ENCODE data around the gene KDM5A.
"Not testable (repeated sequence)": the region's sequence is repeated elsewhere in the genome, so short reads cannot be mapped to it uniquely, and the experiment has no call there.

Gene KDM5A

GRCh38 chr12:367972-368371, 21.1 kb downstream of the KDM5A start:
- Histone ChIP-seq H3K4me1 (no peaks in the 10 kb centered on the region), H3K4me3 (ENCODE audit: low read depth, low read length) (no peak overlapping the region), H3K36me3 (peaks cover 62% of the 10 kb centered on the region), H3K9me3 (no peaks in the 10 kb centered on the region), H3K27me3 (no peaks in the 10 kb centered on the region)
- TF ChIP-seq CTCF (IDR thresholded peaks at IDR 0.05; ENCODE audit: low read depth, low read length) = no peak
- no peak for DNase-seq

- Histone ChIP-seq H3K9me3 (no peaks in the 10 kb centered on the region), H3K4me3 (ENCODE audit: low read depth, low read length) (no peak overlapping the region), H3K27me3 (no peaks in the 10 kb centered on the region), H3K4me1 (no peaks in the 10 kb centered on the region), H3K36me3 (peaks cover 66% of the 10 kb centered on the region)
- no peak for TF ChIP-seq CTCF (IDR thresholded peaks at IDR 0.05; ENCODE audit: low read depth, low read length)
- DNase-seq = no peak
Measured at GRCh38 chr12:366820-367219, 22.3 kb downstream of the KDM5A start.

GRCh38 chr12:359091-359490, 30.0 kb downstream of the KDM5A start:
- no peak for TF ChIP-seq CTCF (IDR thresholded peaks at IDR 0.05; ENCODE audit: low read depth, low read length)
- Histone ChIP-seq H3K36me3 (peaks cover 62% of the 10 kb centered on the region), H3K4me3 (ENCODE audit: low read depth, low read length) (no peak overlapping the region), H3K27me3 (no peaks in the 10 kb centered on the region), H3K4me1 (no peaks in the 10 kb centered on the region), H3K9me3 (no peaks in the 10 kb centered on the region)
- no peak for DNase-seq

- DNase-seq = no peak
- no peaks in the 10 kb centered on the region for H3K9me3 ChIP-seq
- H3K27me3 ChIP-seq = no peaks in the 10 kb centered on the region
- H3K4me1 ChIP-seq = no peaks in the 10 kb centered on the region
- no peak for TF ChIP-seq CTCF (IDR thresholded peaks at IDR 0.05; ENCODE audit: low read depth, low read length)
- no peak overlapping the region for H3K4me3 ChIP-seq (ENCODE audit: low read depth, low read length)
- peaks cover 61% of the 10 kb centered on the region for H3K36me3 ChIP-seq
Measured at GRCh38 chr12:356276-356988, 32.7 kb downstream of the KDM5A start.

- DNase-seq; H3K27me3 ChIP-seq; H3K9me3 ChIP-seq; H3K4me1 ChIP-seq; H3K4me3 ChIP-seq (ENCODE audit: low read depth, low read length): not testable (repeated sequence)
- H3K36me3 ChIP-seq = peaks cover 59% of the 10 kb centered on the region
Measured at GRCh38 chr12:351197-351596, 37.9 kb downstream of the KDM5A start.

GRCh38 chr12:349625-350024, 39.5 kb downstream of the KDM5A start:
- DNase-seq; H3K4me1 ChIP-seq; H3K27me3 ChIP-seq; H3K4me3 ChIP-seq (ENCODE audit: low read depth, low read length); H3K9me3 ChIP-seq: not testable (repeated sequence)
- H3K36me3 ChIP-seq = peaks cover 50% of the 10 kb centered on the region

- DNase-seq, H3K27me3 ChIP-seq: not testable (repeated sequence)
Measured at GRCh38 chr12:343036-343435, 46.1 kb downstream of the KDM5A start.

GRCh38 chr12:337039-337438, 52.1 kb downstream of the KDM5A start:
- Histone ChIP-seq H3K4me3 (ENCODE audit: low read depth, low read length) (no peak overlapping the region), H3K36me3 (peaks cover 32% of the 10 kb centered on the region), H3K9me3 (no peaks in the 10 kb centered on the region), H3K4me1 (no peaks in the 10 kb centered on the region; the same call in 1 of the 2 replicates), H3K27me3 (no peaks in the 10 kb centered on the region)
- TF ChIP-seq CTCF (IDR thresholded peaks at IDR 0.05; ENCODE audit: low read depth, low read length) = no peak
- DNase-seq = no peak

More at GRCh38 chr12:343036-343435, 46.1 kb downstream of the KDM5A start:
- not testable (repeated sequence) for H3K4me1 ChIP-seq; H3K4me3 ChIP-seq (ENCODE audit: low read depth, low read length); H3K9me3 ChIP-seq
- H3K36me3 ChIP-seq = peaks cover 23% of the 10 kb centered on the region
